HG02852 (cell line): Measurements from ENCODE around the gene SLC6A12.
"Not testable (repeated sequence)": the region's sequence is repeated elsewhere in the genome, so short reads cannot be mapped to it uniquely, and the experiment has no call there.

Experiments
- ATAC-seq: cut with Tn5 transposase; IDR thresholded peaks from one replicate; pipeline ENCODE4 v1.9.1; 2021; ENCODE audit warnings: mild to moderate bottlenecking, moderate library complexity; ENCODE audit not compliant: unreplicated experiment

SLC6A12 gene

DNA sequence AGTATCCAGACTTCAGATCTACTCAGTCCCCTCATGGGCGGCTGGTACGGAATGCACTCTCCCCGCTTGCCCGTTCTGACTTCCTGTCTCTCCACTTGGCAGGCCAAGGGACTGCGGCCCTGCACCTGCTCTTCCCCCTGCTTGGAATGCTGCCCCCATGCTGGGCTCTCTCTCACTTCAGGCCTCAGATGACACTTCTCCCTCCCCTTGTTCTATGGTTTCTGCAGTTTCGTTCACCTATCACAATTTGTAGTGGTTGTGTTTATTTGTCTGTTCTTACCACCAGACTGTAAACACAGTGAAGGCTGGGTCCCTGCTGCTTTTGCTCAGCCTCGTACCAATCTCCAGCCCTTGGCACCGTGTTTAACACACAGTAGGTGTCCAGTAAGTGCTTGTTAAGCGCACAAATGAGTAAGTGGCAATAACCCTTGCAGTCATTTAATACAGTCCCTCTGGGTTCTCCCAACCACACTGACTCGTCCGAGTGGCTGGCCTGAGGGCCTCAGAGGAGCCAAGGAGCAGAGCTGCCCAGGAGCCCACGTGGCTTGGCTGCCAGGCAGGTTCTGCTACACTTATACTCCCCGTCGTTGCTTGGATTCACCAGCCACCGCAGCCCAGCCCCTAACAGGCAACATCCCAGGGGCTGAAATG is 11.8 kb downstream of the SLC6A12 start:
- ATAC-seq: no peak

DNA sequence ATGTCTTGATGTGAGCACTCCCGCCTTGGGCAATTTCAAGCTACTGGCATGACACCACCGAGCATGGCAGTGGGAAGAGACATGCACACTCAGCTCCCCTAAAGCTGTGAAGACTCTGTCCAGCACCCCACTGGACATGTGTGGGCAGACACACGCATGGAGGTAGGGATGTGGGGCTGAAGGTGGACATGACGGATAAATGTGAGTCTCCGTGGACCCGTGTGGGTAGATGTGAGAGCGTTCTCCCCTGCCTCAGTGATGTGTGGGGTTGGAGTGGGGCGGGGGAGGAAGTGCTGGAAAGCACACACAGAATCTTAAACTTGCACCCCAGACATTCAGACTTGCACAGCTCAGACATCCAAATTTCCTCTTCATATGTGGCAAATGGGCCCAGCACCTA is 12.6 kb downstream of the SLC6A12 start:
- no peak for ATAC-seq

DNA sequence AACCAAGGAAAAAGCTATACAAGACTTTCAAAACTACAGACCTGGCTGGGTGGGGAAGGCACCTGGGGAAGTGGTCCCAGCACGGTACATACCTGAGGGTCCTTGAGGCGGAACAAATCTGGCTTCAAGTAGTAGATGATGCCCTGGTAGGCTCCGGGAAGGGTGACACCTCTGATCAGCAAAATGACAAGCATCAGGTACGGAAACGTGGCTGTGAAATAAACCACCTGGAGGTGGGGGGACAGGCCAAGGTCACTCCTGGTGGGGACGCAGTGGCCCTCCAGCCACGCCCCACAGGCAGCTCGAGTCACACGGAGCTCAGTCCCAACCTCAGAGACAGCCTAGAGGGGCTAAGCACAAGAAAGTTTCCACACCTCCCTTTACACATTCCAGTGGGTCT is 15.3 kb downstream of the SLC6A12 start:
- no peak for ATAC-seq

DNA sequence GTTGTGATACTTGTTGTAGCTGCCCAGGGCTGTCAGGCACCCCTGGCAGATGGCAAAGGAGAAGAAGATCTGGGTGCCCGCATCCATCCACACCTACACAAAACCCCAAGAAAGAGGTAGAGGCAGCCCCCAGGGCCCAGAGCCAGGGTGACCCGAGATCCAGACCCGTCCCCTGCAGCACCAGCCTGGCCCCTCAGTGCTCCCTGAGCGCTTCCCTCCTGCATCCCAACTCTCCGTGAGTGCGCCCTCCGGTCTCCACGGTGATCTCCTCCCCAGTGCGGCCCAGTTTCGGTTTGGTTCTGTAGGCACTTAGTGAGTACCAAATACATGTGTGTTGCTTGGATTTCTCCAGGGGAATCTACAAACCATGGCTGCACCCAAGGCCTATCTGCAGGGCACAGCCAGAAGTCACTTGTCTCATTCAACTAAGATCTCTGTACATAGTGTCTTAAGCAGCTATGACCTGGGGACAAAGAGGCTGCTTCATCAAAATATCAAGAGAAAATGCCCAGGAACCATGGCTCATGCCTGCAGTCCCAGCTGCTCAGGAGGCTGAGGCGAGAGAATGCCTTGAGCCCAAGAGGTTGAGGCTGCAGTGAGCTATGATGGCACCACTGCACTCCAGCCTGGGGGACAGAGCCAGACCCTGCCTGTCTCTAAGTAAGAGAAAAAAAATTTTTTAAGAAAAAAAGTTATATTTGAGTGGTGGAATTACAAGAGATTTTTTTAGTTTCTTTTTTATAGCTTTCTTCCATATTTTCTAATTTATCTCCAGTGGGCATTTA is 15.9 kb downstream of the SLC6A12 start:
- ATAC-seq: no peak

DNA sequence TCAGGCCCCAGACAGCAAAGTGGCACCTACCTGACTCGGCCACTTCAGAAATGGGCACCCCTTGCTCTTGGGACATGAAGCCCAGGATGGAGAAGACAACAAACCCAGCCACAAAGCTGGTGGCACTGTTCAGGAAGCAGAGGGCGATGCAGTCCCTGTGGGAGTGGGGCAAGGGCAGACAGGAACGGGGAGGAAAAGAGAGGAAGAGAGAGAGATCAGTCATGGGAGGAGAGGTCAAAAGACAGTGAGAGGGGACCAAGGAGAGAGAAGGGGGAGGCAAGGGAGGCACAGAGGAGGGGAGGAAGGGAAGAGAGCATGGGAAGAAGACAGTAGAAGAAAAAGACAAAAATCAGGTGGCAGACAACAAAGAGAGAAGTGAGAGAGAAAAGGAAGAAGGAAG is 16.6 kb downstream of the SLC6A12 start:
- ATAC-seq: no peak

DNA sequence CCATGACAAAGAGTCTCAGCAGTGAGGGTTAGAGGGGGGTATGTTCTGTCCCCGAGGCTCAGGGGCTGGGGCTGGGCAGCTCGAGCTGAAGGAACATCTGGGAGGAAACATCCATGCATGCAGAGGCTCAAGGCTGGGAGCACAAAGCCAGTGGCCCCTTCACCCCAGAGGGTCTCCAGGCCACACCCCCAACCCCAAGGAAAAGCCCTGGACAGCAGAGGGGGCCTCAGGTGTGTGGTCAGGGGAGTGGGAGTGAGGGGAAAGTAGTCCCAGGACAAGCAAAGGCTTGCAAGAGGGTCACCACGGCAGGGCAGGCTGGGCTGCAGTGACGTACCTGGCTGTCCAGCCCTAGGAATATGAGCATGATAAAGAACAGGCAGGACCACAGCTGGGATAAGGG is 17.5 kb downstream of the SLC6A12 start:
- ATAC-seq: no peak

DNA sequence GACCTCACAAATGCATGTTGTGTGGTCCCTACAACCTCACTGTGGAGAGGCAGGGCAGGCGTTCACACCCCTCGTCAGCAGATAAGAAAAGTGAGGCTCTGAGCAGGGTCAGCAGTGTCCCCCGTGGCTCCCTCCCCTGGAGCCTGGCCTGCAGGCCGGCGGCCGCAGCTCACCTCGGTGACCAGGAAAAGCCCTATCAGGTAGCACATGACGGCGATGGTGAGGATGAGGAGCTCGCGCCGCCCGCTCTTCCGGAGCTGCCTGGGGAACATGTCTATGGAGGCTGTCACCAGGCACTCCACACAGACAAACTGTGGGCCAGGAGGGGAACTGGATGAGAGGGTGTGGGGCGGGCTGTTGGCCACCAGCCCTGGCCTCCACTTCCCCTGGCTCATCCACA is 18.0 kb downstream of the SLC6A12 start:
- no peak for ATAC-seq

DNA sequence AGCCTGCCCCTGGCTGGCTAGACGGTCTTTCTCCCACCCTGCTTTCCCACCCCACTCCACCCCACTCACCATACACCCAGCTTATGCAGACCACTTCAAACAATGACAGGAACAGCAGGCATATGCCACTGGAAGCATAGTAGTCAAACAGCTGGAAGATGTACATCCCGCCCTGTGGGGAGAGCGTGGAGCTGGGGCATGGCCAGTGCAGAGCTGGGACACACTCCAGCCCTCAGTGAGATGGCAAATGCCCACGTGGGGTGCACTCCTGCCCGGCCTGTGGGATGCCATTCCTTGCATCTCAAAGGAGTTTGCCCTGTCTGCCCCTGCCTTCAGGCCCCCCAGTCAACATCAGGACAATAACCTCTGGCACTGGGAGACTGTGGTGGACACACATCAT is 18.8 kb downstream of the SLC6A12 start:
- no peak for ATAC-seq

DNA sequence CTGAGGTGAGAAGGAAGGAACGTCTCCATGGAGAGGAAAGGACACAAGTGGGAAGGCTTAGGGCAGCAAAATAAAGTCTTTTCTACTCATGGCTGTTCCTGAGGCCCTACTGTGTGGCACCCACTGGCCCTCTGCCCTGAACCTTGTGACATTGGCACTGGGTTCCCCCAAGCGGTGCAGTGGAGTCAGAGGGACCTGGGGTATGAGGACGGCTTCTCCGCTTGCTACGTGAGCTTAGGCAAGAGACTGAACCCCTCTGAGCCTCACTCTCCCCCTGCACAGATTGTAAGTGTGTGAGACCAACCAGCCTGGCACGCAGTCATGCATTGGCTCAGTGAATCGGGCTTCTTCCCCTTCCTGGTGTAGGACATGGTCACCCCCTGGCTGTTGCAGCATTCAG is 19.7 kb downstream of the SLC6A12 start:
- no peak for ATAC-seq

DNA sequence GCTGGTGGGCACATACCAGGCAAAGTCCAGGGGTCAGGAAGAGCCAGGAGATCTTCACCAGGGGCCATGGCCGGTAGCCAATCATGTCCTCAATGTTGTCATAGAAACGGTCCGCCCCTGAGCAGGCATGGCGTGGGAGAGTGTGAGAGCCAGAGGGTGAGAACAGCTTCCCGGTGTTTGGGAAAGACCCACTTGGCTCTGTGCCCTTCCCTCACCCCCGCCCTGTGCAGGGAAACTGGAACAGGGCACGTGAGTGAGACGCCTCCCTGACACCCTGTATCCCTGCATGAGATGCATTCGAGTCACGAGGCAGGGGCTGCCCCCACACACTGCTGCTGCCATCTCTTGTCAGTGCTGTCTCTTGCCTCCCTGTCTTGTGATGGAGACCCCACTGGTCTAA is 20.7 kb downstream of the SLC6A12 start:
- ATAC-seq: no peak

DNA sequence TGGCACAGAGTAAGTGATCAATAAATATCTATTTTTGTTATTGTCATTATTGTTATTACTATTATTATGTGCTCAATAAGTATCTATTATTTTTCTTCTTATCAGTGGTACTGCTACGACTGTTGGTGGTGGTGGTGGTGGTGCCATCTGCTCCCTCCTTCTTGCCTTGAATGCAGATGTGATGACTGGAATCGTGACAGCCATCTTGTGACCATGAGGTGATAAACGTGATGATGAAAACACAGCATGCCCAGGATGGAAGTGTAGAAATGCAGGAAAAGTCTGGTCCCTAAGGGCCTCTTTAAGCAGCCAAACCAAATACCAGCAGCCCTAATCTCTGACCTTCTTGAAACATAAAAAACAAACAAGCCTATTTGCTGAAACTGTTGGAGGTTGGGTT is 22.4 kb downstream of the SLC6A12 start:
- ATAC-seq: no peak

DNA sequence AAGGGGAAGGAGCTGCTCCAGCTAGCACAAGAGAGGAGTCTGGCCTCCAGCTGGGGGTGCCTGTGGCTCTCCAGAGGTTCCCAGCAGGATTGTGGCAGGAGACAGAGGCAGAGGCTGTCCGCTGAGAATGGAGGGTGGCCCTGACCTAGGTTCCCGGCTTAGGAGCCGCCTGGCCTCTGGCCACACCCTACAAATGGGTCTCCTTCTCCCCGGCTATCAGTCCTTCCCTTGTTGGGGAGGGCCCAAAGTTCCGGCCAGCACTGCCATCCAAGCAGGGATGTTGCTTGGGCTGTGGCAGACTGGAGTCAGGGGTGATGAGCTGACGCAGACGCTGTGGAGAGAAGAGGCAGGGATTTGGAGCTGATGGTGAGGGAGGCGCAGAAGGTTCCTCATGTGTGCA is 23.1 kb downstream of the SLC6A12 start:
- no peak for ATAC-seq

DNA sequence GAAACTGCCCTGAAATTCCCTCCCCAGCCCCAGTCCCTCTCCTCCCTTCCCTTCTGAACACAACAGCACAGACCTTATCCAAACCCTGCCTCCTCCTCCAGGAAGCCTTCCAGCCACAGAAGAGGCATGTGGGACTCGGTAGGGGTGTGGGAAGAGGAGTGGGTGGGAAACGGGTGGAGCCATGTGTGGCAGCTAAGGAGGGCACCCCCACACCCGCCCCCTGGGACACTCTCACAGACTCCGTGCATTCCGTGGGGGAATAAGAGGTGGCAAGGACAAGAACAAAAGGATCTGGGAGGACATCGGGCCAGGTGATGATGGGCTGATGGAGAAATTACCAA is 24.4 kb downstream of the SLC6A12 start:
- ATAC-seq: no peak

DNA sequence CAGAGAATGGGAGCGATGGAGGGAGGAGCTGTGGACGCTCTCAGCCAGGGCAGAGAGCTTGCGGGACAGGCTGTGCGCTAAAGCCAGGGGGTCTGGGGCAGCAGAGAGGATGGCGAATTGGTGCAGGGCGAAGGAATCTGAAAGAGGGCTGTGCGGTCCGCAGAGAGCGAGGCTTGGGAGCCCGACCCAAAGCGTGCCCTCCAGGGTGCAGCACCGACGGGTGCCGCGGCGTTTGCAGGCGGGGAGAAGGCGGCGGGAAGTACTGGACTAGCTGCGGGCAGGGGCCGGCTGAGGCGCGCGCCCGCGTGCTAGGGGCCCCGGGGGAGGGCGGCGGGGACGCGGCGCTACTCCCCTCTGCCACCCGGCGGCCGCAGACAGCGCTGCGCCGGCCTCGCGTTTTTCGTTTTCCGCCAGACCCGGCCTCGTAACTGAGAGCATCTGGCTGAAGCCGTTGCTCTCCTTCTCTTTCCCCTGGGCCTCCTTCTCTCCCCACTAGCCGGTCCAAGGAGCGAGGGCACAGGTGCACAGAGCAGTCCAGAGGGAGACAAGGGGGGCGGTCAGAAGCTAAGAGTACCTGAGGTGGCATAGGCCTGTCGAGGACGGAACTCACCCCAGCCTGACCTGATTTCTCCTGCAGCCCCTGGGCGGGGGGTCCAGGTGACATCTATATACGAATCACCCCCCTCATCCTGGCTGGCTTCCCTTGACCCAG is 24.9 kb downstream of the SLC6A12 start:
- ATAC-seq: no peak

DNA sequence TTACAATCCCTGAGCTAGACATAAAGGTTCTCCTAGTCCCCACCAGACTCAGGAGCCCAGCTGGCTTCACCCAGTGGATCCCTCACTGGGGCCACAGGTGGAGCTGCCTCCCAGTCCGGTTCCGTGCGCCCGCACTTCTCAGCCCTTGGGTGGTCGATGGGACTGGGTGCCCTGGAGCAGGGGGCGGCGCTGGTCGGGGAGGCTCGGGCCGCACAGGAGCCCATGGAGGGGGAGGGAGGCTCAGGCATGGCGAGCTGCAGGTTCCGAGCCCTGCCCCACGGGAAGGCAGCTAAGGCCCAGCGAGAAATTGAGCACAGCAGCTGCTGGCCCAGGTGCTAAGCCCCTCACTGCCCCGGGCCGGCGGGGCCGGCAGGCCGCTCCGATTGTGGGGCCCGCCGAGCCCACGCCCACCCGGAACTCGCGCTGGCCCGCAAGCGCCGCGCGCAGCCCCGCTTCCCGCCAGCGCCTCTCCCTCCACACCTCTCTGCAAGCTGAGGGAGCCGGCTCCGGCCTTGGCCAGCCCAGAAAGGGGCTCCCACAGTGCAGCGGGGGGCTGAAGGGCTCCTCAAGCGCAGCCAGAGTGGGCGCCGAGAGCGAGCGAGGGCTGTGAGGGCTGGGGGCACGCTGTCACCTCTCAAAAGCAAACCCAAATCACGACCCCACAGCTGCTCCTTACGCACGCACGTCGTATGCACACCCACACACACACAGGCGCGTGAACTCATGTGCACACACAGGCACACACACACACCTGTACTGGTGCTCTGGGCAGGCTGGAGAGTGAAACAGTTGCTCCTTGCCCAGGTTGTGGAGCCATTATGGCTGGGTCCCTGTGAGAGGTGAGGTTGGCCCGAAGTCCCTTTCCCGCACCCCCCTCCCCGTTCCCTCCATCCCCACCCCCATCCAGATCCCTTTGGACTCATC is 25.7 kb downstream of the SLC6A12 start:
- ATAC-seq: not testable (repeated sequence)

DNA sequence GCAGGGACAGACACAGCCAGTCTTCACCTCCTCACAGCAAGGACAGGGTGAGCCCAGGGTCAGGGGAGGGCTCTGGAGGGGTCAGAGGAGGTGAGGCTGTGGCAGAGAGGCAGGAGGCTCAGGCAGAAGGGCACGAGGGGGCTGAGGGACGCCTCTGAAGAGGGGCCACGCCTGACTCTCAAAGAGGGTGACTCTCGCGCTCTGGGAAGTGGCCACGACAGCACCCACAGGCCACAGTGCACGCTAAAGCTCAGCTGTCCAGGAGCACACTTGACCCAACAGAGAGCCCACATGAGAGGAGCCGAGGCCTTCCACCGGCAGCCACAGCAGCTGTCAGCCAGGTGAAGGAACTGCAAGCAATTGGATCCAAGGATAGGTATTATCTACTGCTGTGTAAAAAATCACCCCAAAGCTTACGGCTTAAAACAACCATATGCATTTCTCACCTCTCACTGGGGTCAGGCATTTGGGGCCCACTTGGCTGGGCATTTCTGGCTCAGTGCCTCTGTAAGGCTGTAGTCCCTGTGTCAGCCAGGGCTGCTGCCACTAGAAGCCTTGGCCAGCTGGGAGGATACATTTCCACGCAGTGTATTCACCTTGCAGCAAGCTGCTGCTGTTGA is 27.8 kb downstream of the SLC6A12 start:
- no peak for ATAC-seq

DNA sequence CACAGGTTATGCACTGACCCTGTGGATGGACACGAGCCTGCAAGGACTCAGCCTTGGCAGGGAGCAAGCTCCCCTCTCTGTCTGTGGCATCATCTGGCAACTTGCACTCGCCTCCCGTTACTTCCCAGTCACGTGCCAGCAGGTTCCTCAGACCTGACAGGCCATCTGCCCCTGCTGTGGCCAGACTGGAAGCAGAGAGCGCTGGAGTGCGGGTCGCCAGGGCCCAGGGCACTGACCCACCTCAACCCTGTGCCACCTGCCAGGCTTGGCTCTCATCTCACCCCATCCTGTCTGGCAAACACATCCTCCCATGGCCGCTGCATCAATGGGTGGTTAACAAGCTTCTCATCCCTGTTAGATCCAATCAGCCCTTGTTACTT is 28.4 kb downstream of the SLC6A12 start:
- no peak for ATAC-seq

DNA sequence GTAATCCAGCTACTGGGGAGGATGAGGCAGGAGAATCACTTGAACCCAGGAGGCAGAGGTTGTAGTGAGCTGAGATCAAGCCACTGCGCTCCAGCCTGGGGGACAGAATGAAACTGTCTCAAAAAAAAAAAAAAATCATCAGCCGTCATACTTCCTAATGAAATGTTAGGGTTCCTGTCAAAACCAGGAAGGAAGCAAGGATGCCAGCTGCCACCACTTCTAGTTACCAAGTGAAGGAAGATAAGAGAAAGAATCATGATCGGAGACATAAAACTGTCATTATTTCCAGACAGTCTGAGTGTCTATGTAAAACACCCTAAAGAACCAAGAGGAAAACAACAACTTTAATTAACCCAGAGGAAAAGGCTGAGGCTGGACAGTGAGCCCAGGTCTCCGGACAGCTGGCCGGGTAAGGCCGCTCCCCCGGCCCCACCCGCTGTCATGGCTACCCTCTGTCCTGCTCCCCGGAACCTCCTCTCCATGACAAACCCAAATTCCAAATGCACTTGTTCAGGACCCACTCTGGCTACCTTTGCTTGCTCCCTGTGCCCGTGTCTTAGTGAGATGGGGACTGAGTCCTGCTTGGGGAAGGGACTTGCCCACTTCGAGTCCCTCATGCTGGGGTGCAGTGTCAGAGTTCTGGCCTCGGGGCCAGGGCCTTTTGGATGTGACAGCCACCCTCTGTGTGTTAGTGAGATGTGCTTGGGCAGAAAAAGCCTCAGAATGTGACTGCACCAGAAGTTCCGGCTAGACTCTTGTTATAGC is 29.0 kb downstream of the SLC6A12 start:
- no peak for ATAC-seq

DNA sequence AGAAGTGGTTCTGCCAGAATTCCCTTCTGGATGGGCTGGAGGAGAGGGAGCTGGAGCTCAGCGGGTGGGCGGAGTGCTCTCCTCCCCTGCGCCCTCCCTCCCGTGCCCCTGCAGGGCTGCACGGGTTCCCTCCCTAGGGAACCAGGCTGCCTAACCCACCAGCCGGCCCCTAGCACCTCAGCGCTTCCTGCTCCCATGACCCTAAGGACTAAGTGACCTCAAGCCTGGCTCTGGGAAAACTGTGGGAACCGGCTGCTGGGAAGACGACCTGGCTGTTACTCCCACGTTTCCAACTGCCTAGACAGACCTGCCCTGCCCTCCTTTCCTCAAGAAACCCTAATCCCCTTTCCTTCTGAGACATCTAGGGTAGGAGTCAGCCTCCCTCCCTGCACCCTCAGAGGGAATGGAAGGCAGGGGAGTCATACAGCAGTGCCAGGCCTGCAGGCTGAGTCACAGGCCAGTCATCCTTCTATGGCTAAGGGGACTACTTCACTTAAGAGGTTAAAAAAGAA is 31.5 kb downstream of the SLC6A12 start:
- ATAC-seq: no peak

DNA sequence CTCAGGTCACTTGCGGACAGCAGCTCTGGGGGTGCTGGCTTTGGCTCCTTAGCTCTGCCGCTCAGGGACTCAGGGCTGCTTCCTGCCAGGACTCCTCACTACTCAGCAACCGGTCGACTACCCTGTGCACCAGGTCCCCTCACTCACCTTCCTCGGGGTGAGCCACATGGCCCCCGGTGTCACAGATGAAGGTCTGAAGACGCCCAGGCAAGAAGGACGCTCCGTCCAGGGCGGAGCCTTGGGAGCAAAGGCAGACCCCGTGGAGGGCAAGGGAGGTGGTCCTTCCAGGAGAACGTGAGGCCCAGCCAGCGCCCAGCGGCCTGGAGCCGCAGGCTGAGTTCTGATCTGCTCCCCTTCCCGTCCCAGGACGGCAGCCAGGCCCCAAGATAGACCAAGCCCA is 32.0 kb downstream of the SLC6A12 start:
- no peak for ATAC-seq
